ENCODE data around the gene IQSEC1. TPM values are rescaled to one million over a fixed set of nuclear protein-coding genes. Genes with fewer than 3 reads are reported as not detected.

Gene IQSEC1
- polyA plus RNA-seq, 3 donors, result 17.7 to 61.7 (median 30.3) TPM

DNA sequence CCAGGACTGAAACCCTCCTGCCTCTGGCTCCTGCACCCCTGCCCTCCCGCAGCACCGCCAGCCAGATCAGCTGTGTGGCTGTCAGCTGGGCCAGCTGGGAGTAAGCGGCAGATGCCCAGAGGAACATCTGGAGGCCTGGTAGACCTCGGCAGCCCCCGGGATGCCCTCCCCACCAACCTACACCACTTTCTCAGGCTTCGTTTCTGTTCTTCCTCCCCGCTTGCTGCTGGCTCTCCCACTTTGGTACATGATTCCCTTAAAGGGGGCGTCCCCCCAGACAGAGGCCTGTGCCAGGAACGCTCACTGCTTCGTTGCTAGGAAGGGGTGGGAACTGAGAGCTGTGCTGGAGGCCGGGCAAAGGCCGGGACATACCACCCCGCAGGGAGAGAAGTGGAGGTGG is 140.5 kb downstream of the IQSEC1 start:
- H3K4me2 ChIP-seq (replicated peaks; ENCODE audit: extremely low read depth, low read length, poor library complexity, severe bottlenecking), result no peak overlapping the region
- H3K9me3 Mint-ChIP-seq, result no peaks in the 10 kb centered on the region
- no peaks in the 10 kb centered on the region for H3K9me3 ChIP-seq (replicated peaks in 1 of 2; ENCODE audit: control insufficient read depth in 1 of 2, insufficient read depth in 1 of 2, low read length in 2 of 2)
- 96% methylated on average over 7 of the region's 13 CpGs for WGBS (ENCODE audit: insufficient coverage)
- no peak overlapping the region for H3K4me3 ChIP-seq (replicated peaks in 1 of 3; ENCODE audit: low read depth in 2 of 3, low read length in 3 of 3)
- peaks cover 23% of the 10 kb centered on the region for H3K79me2 ChIP-seq (ENCODE audit: insufficient read depth, low read length)
- H3K27me3 ChIP-seq (ENCODE audit: control insufficient read depth in 2 of 2, insufficient read depth in 2 of 2, low read length in 2 of 2), result no peaks in the 10 kb centered on the region
- no peak overlapping the region for H2AFZ ChIP-seq (ENCODE audit: insufficient read depth, low read depth, low read length, poor library complexity, severe bottlenecking)
- no peak overlapping the region for H3K27ac ChIP-seq (ENCODE audit: low read depth in 1 of 2, low read length in 2 of 2)
- intact Hi-C loops (cut with micrococcal nuclease), result no loop called here
- H3K9ac ChIP-seq (ENCODE audit: insufficient read depth, low read length, poor library complexity, severe bottlenecking), result no peak overlapping the region
- no peak for TF ChIP-seq CTCF (IDR thresholded peaks at IDR 0.05)
- H3K27me3 Mint-ChIP-seq (ENCODE audit: low read depth in 3 of 3), result peaks cover 0 to 2% (median 0%) of the 10 kb centered on the region in 3 donors
- peaks cover 96 to 100% of the 10 kb centered on the region in 2 donors for H3K36me3 ChIP-seq (replicated peaks in 1 of 2; ENCODE audit: control insufficient read depth in 1 of 2, insufficient read depth in 2 of 2, low read length in 2 of 2)
- peaks cover 100% of the 10 kb centered on the region for H4K20me1 ChIP-seq (ENCODE audit: insufficient read depth, low read length)
- H3K4me1 ChIP-seq (ENCODE audit: control insufficient read depth in 1 of 2, insufficient read depth in 2 of 2, low read length in 2 of 2), result no peaks in the 10 kb centered on the region
- H3K4me3 Mint-ChIP-seq, result no peak overlapping the region
- no peak overlapping the region for H3K27ac Mint-ChIP-seq
- H3K36me3 Mint-ChIP-seq, result peaks cover 90 to 96% of the 10 kb centered on the region in 2 donors
- no peak for DNase-seq
- peaks cover 2% of the 10 kb centered on the region for H3K4me1 Mint-ChIP-seq

DNA sequence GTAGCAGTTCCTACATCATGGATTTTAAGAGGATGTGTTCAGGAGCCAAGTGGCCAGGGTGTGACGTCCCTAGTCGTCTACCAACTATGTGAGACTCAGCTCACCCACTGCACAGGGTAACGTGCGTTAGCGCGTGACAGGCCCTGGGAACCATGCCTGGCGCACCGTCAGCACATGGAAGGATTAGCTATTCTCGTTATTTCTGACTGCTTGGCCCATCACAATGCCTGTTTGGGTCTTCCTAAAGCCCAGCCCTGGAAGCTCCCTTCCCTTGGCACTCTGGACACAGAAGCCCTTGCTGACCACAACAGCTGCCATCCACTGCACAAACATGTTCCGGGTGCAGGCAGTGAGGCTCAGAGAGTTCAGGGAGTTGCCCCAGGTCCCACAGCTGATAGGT is 140.9 kb downstream of the IQSEC1 start:
- Mint-ChIP-seq H3K36me3 (peaks cover 92 to 96% of the 10 kb centered on the region in 2 donors), H3K4me3 (no peak overlapping the region), H3K27ac (no peak overlapping the region), H3K4me1 (peaks cover 2% of the 10 kb centered on the region), H3K27me3 (ENCODE audit: low read depth in 3 of 3) (peaks cover 0 to 2% (median 0%) of the 10 kb centered on the region in 3 donors), H3K9me3 (no peaks in the 10 kb centered on the region)
- H4K20me1 ChIP-seq (ENCODE audit: insufficient read depth, low read length), result peaks cover 100% of the 10 kb centered on the region
- TF ChIP-seq CTCF (IDR thresholded peaks at IDR 0.05), result no peak
- H3K79me2 ChIP-seq (ENCODE audit: insufficient read depth, low read length), result peaks cover 23% of the 10 kb centered on the region
- H3K4me1 ChIP-seq (ENCODE audit: control insufficient read depth in 1 of 2, insufficient read depth in 2 of 2, low read length in 2 of 2), result no peaks in the 10 kb centered on the region
- H3K27ac ChIP-seq (ENCODE audit: low read depth in 1 of 2, low read length in 2 of 2), result no peak overlapping the region
- H3K27me3 ChIP-seq (ENCODE audit: control insufficient read depth in 2 of 2, insufficient read depth in 2 of 2, low read length in 2 of 2), result no peaks in the 10 kb centered on the region
- no peak overlapping the region for H3K4me3 ChIP-seq (replicated peaks in 1 of 3; ENCODE audit: low read depth in 2 of 3, low read length in 3 of 3)
- H3K9me3 ChIP-seq (replicated peaks in 1 of 2; ENCODE audit: control insufficient read depth in 1 of 2, insufficient read depth in 1 of 2, low read length in 2 of 2), result no peaks in the 10 kb centered on the region
- H3K4me2 ChIP-seq (replicated peaks; ENCODE audit: extremely low read depth, low read length, poor library complexity, severe bottlenecking), result no peak overlapping the region
- 97% methylated on average over 10 of the region's 10 CpGs for WGBS (ENCODE audit: insufficient coverage)
- no peak for DNase-seq
- H3K36me3 ChIP-seq (replicated peaks in 1 of 2; ENCODE audit: control insufficient read depth in 1 of 2, insufficient read depth in 2 of 2, low read length in 2 of 2), result peaks cover 94 to 100% of the 10 kb centered on the region in 2 donors
- H2AFZ ChIP-seq (ENCODE audit: insufficient read depth, low read depth, low read length, poor library complexity, severe bottlenecking), result no peak overlapping the region
- H3K9ac ChIP-seq (ENCODE audit: insufficient read depth, low read length, poor library complexity, severe bottlenecking), result no peak overlapping the region
- intact Hi-C loops (cut with micrococcal nuclease), result no loop called here
